SJCRH30 (cell line): ENCODE measurements around the gene KRT77. TPM values are rescaled to one million over a fixed set of nuclear protein-coding genes. Genes with fewer than 3 reads are reported as not detected.

ENCODE experiments used
- DNase-seq, 2 experiments: peaks; one replicate each; pipeline ENCODE4 v3.0.0-alpha.2; 2015 to 2020
- H3K27ac ChIP-seq: fragments of 250-450 bp; sonication (Bioruptor Pico); 2 replicates; pipeline ENCODE4 v1.5.1; 2020; ENCODE audit warnings: mild to moderate bottlenecking, moderate library complexity
- H3K27me3 ChIP-seq: fragments of 250-450 bp; sonication (Bioruptor Pico); 2 replicates; pipeline ENCODE4 v1.5.1; 2020; ENCODE audit warnings: mild to moderate bottlenecking, moderate library complexity
- H3K36me3 ChIP-seq: fragments of 250-450 bp; sonication (Bioruptor Pico); 2 replicates; pipeline ENCODE4 v1.5.1; 2020; ENCODE audit warnings: mild to moderate bottlenecking, moderate library complexity
- H3K4me1 ChIP-seq: fragments of 250-450 bp; sonication (Bioruptor Pico); 2 replicates; pipeline ENCODE4 v1.5.1; 2020; ENCODE audit warnings: mild to moderate bottlenecking, moderate library complexity
- H3K4me3 ChIP-seq: fragments of 250-450 bp; sonication (Bioruptor Pico); 2 replicates; pipeline ENCODE4 v1.5.1; 2020; ENCODE audit warnings: mild to moderate bottlenecking, moderate library complexity
- H3K9me3 ChIP-seq: fragments of 250-450 bp; sonication (Bioruptor Pico); replicated peaks from 2 replicates; pipeline ENCODE4 v1.5.1; 2020; ENCODE audit warnings: mild to moderate bottlenecking, moderate library complexity
- total RNA-seq: library from RNA; depleted of rRNA; stranded (reverse); fragments of >200 nt; shearing (Covaris generic); gene quantifications from 2 replicates; pipeline ENCODE4 v1.2.3, GENCODE V29; 2014

KRT77 gene
- total RNA-seq, 1 experiment from 2014 or later, result not detected

- DNase-seq, result no peak
- H3K9me3 ChIP-seq, result no peaks in the 10 kb centered on the region
- no peaks in the 10 kb centered on the region for H3K27me3 ChIP-seq
- H3K4me1 ChIP-seq, result no peaks in the 10 kb centered on the region
- H3K4me3 ChIP-seq, result no peak overlapping the region
- H3K36me3 ChIP-seq, result no peaks in the 10 kb centered on the region
- no peak overlapping the region for H3K27ac ChIP-seq
Observed at GRCh38 chr12:52691841-52692150, 11.5 kb downstream of the KRT77 start.

GRCh38 chr12:52691076-52691840, 12.1 kb downstream of the KRT77 start:
- H3K27me3 ChIP-seq, result 0 out of 2 replicates have a peak, but pooled peaks cover 3% of the 10 kb centered on the region
- no peak overlapping the region for H3K27ac ChIP-seq
- DNase-seq, result no peak
- H3K36me3 ChIP-seq, result no peaks in the 10 kb centered on the region
- H3K9me3 ChIP-seq, result no peaks in the 10 kb centered on the region
- H3K4me3 ChIP-seq, result no peak overlapping the region
- H3K4me1 ChIP-seq, result no peaks in the 10 kb centered on the region

- DNase-seq, result no peak
- Histone ChIP-seq H3K4me1 (no peaks in the 10 kb centered on the region), H3K27me3 (0 out of 2 replicates have a peak, but pooled peaks cover 3% of the 10 kb centered on the region), H3K4me3 (no peak overlapping the region), H3K27ac (no peak overlapping the region), H3K36me3 (no peaks in the 10 kb centered on the region), H3K9me3 (no peaks in the 10 kb centered on the region)
Observed at GRCh38 chr12:52690351-52691075, 12.8 kb downstream of the KRT77 start.

- Histone ChIP-seq H3K36me3 (no peaks in the 10 kb centered on the region), H3K27me3 (0 out of 2 replicates have a peak, but pooled peaks cover 3% of the 10 kb centered on the region), H3K4me3 (no peak overlapping the region), H3K4me1 (no peaks in the 10 kb centered on the region), H3K9me3 (no peaks in the 10 kb centered on the region), H3K27ac (no peak overlapping the region)
- DNase-seq, result no peak
Observed at GRCh38 chr12:52689936-52690335, 13.4 kb downstream of the KRT77 start.

GRCh38 chr12:52689239-52689638, 14.1 kb downstream of the KRT77 start:
- H3K4me1 ChIP-seq, result no peaks in the 10 kb centered on the region
- H3K27ac ChIP-seq, result no peak overlapping the region
- H3K4me3 ChIP-seq, result no peak overlapping the region
- no peaks in the 10 kb centered on the region for H3K36me3 ChIP-seq
- H3K9me3 ChIP-seq, result no peaks in the 10 kb centered on the region
- no peak for DNase-seq
- H3K27me3 ChIP-seq, result 0 out of 2 replicates have a peak, but pooled peaks cover 3% of the 10 kb centered on the region

- Histone ChIP-seq H3K4me1 (no peaks in the 10 kb centered on the region), H3K27ac (no peak overlapping the region), H3K27me3 (0 out of 2 replicates have a peak, but pooled peaks cover 3% of the 10 kb centered on the region), H3K4me3 (no peak overlapping the region), H3K36me3 (no peaks in the 10 kb centered on the region), H3K9me3 (no peaks in the 10 kb centered on the region)
- no peak for DNase-seq
Observed at GRCh38 chr12:52688481-52688880, 14.8 kb downstream of the KRT77 start.

- Histone ChIP-seq H3K4me3 (no peak overlapping the region), H3K9me3 (no peaks in the 10 kb centered on the region), H3K27me3 (0 out of 2 replicates have a peak, but pooled peaks cover 3% of the 10 kb centered on the region), H3K36me3 (no peaks in the 10 kb centered on the region), H3K27ac (no peak overlapping the region), H3K4me1 (no peaks in the 10 kb centered on the region)
- DNase-seq, result no peak
Observed at GRCh38 chr12:52687497-52688385, 15.6 kb downstream of the KRT77 start.

GRCh38 chr12:52686756-52687487, 16.4 kb downstream of the KRT77 start:
- 0 out of 2 replicates have a peak, but pooled peaks cover 3% of the 10 kb centered on the region for H3K27me3 ChIP-seq

GRCh38 chr12:52686063-52686462, 17.3 kb downstream of the KRT77 start:
- H3K36me3 ChIP-seq, result no peaks in the 10 kb centered on the region
- no peaks in the 10 kb centered on the region for H3K4me1 ChIP-seq
- DNase-seq, result no peak
- no peak overlapping the region for H3K27ac ChIP-seq
- H3K9me3 ChIP-seq, result no peaks in the 10 kb centered on the region
- no peak overlapping the region for H3K4me3 ChIP-seq
- H3K27me3 ChIP-seq, result 0 out of 2 replicates have a peak, but pooled peaks cover 3% of the 10 kb centered on the region

More at GRCh38 chr12:52686756-52687487, 16.4 kb downstream of the KRT77 start:
- Histone ChIP-seq H3K9me3 (no peaks in the 10 kb centered on the region), H3K36me3 (no peaks in the 10 kb centered on the region), H3K4me1 (no peaks in the 10 kb centered on the region), H3K27ac (no peak overlapping the region), H3K4me3 (no peak overlapping the region)
- DNase-seq, result no peak

GRCh38 chr12:52685406-52685890, 17.9 kb downstream of the KRT77 start:
- H3K9me3 ChIP-seq, result no peaks in the 10 kb centered on the region
- H3K27ac ChIP-seq, result no peak overlapping the region
- H3K27me3 ChIP-seq, result 0 out of 2 replicates have a peak, but pooled peaks cover 3% of the 10 kb centered on the region
- H3K4me3 ChIP-seq, result no peak overlapping the region
- no peaks in the 10 kb centered on the region for H3K4me1 ChIP-seq
- no peak for DNase-seq
- H3K36me3 ChIP-seq, result no peaks in the 10 kb centered on the region

GRCh38 chr12:52684431-52684830, 18.9 kb downstream of the KRT77 start:
- no peak for DNase-seq
- H3K4me1 ChIP-seq, result no peaks in the 10 kb centered on the region
- H3K27ac ChIP-seq, result no peak overlapping the region
- no peaks in the 10 kb centered on the region for H3K36me3 ChIP-seq
- no peak overlapping the region for H3K4me3 ChIP-seq
- 0 out of 2 replicates have a peak, but pooled peaks cover 3% of the 10 kb centered on the region for H3K27me3 ChIP-seq
- H3K9me3 ChIP-seq, result no peaks in the 10 kb centered on the region

GRCh38 chr12:52683575-52684300, 19.6 kb downstream of the KRT77 start:
- Histone ChIP-seq H3K4me1 (no peaks in the 10 kb centered on the region), H3K27ac (no peak overlapping the region), H3K36me3 (no peaks in the 10 kb centered on the region), H3K27me3 (0 out of 2 replicates have a peak, but pooled peaks cover 3% of the 10 kb centered on the region), H3K9me3 (no peaks in the 10 kb centered on the region), H3K4me3 (no peak overlapping the region)
- no peak for DNase-seq

GRCh38 chr12:52682938-52683574, 20.3 kb downstream of the KRT77 start:
- no peak for DNase-seq
- Histone ChIP-seq H3K9me3 (no peaks in the 10 kb centered on the region), H3K4me3 (no peak overlapping the region), H3K36me3 (no peaks in the 10 kb centered on the region), H3K27ac (no peak overlapping the region), H3K27me3 (0 out of 2 replicates have a peak, but pooled peaks cover 3% of the 10 kb centered on the region), H3K4me1 (no peaks in the 10 kb centered on the region)
